Measurements from ENCODE around the gene ARL6IP5.

ARL6IP5 gene

DNA sequence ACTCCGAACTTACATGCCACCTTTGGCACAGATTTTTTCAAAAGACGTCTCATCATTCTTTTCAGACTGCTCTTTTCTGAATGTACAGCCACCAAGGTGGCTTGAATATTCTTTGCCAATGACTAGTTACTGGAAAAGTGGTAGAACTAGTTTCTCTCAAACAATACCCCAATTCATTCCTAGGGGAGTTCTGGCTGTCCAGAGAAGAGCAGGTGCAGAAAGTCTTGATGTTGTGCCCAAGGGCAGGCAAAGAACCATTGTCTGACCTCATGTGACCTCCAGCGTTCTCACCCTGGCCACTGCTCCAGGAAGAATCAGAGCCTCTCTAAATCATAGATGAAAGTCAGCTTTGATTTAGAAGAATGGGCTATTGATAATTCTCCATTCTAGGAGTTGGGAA, 32.2 kb downstream of the ARL6IP5 start:
- H3K4me3 ChIP-seq (ENCODE audit: insufficient read depth in 1 of 2, low read depth in 1 of 2, low read length in 2 of 2): no peak overlapping the region

DNA sequence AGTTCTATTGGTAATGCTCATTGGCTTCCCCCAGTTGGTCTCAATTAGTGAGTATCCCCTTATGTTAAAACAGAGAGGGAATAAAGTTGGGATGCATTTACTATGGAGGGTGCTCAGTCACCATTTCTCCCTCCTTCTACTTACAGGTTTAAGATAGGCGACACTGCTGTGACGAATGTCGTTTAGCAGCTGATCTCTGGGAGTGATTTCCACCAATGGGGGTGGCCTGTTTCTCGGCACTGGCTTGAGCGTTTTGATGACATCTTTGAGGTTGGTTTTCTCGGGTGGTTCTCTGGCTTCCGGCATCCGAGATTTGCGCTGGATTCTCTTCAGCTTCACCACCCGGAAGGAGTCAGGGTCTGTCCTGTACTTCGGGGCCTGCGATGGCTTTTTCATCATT, 33.8 kb downstream of the ARL6IP5 start:
- H3K4ac ChIP-seq (ENCODE audit: low read depth in 1 of 2, low read length in 2 of 2): no peak overlapping the region

More for the DNA sequence above, 32.2 kb downstream of the ARL6IP5 start:
- Histone ChIP-seq H3K27ac (ENCODE audit: low read length, poor library complexity, severe bottlenecking) (no peak overlapping the region), H3K4ac (ENCODE audit: low read depth in 1 of 2, low read length in 2 of 2) (no peak overlapping the region), H3K9me3 (ENCODE audit: control insufficient read depth, low read length) (no peaks in the 10 kb centered on the region), H2AK5ac (ENCODE audit: low read length, severe bottlenecking) (no peak overlapping the region), H2BK120ac (ENCODE audit: low read depth, low read length) (no peak overlapping the region), H3K4me2 (ENCODE audit: low read length, poor library complexity, severe bottlenecking) (no peak overlapping the region), H3K14ac (ENCODE audit: low read length in 2 of 2) (no peak overlapping the region), H2BK12ac (ENCODE audit: low read length in 2 of 2) (no peak overlapping the region), H3K4me1 (ENCODE audit: control insufficient read depth, insufficient read depth, low read depth, low read length) (no peaks in the 10 kb centered on the region), H3K27me3 (ENCODE audit: control insufficient read depth in 1 of 2, insufficient read depth in 1 of 2, low read length in 2 of 2) (no peaks in the 10 kb centered on the region), H2BK5ac (ENCODE audit: low read depth, low read length, poor library complexity, severe bottlenecking) (no peak overlapping the region), H3K18ac (ENCODE audit: low read depth in 1 of 2, low read length in 2 of 2) (no peak overlapping the region), H3K9ac (ENCODE audit: low read length) (no peak overlapping the region), H4K91ac (ENCODE audit: low read length) (no peak overlapping the region), H4K8ac (ENCODE audit: low read length) (no peak overlapping the region), H2BK15ac (ENCODE audit: low read depth, poor library complexity, severe bottlenecking) (no peak overlapping the region), H3K36me3 (ENCODE audit: control insufficient read depth in 1 of 2, insufficient read depth in 2 of 2, low read depth in 1 of 2, low read length in 2 of 2) (no peaks in the 10 kb centered on the region), H3K79me1 (replicated peaks; ENCODE audit: low read length, poor library complexity, severe bottlenecking) (no peaks in the 10 kb centered on the region), H3K23ac (ENCODE audit: low read length in 2 of 2) (no peak overlapping the region), H2AFZ (ENCODE audit: low read depth, low read length) (no peak overlapping the region)
- no peak for DNase-seq
- WGBS: 68% methylated on average over 2 of the region's 3 CpGs

DNA sequence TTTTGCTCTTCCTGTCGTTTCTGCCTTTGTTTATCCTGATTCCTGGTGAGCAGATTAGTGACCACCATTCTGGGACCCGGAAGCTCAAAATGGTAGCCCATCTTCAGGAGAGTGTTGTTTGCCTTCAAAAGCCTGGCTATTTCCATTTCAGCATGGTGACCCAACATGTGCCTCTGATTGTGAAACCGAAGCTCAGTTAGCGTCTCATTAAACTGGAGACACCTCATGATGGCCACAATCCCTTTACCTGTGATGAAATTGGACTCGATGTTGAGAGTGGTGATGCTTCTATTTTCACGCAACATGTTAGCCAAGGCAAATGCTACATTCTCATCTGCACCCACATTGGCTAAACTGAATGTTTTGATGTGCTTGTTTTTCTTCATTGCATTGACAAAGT, 34.4 kb downstream of the ARL6IP5 start:
- no peaks in the 10 kb centered on the region for H3K27me3 ChIP-seq (ENCODE audit: control insufficient read depth in 1 of 2, insufficient read depth in 1 of 2, low read length in 2 of 2)
- no peak overlapping the region for H3K14ac ChIP-seq (ENCODE audit: low read length in 2 of 2)
- no peak overlapping the region for H4K91ac ChIP-seq (ENCODE audit: low read length)
- H3K4ac ChIP-seq (ENCODE audit: low read depth in 1 of 2, low read length in 2 of 2): no peak overlapping the region
- no peak overlapping the region for H3K23ac ChIP-seq (ENCODE audit: low read length in 2 of 2)
- H3K4me1 ChIP-seq (ENCODE audit: control insufficient read depth, insufficient read depth, low read depth, low read length): no peaks in the 10 kb centered on the region
- no peak overlapping the region for H3K27ac ChIP-seq (ENCODE audit: low read length, poor library complexity, severe bottlenecking)
- no peak overlapping the region for H3K9ac ChIP-seq (ENCODE audit: low read length)
- 97% methylated on average over 6 of the region's 6 CpGs for WGBS
- H2AFZ ChIP-seq (ENCODE audit: low read depth, low read length): no peak overlapping the region
- no peaks in the 10 kb centered on the region for H3K79me1 ChIP-seq (replicated peaks; ENCODE audit: low read length, poor library complexity, severe bottlenecking)
- no peaks in the 10 kb centered on the region for H3K36me3 ChIP-seq (ENCODE audit: control insufficient read depth in 1 of 2, insufficient read depth in 2 of 2, low read depth in 1 of 2, low read length in 2 of 2)
- H3K4me3 ChIP-seq (ENCODE audit: insufficient read depth in 1 of 2, low read depth in 1 of 2, low read length in 2 of 2): no peak overlapping the region
- H4K8ac ChIP-seq (ENCODE audit: low read length): no peak overlapping the region
- H3K4me2 ChIP-seq (ENCODE audit: low read length, poor library complexity, severe bottlenecking): no peak overlapping the region
- H2BK12ac ChIP-seq (ENCODE audit: low read length in 2 of 2): no peak overlapping the region
- no peaks in the 10 kb centered on the region for H3K9me3 ChIP-seq (ENCODE audit: control insufficient read depth, low read length)
- no peak overlapping the region for H2BK120ac ChIP-seq (ENCODE audit: low read depth, low read length)
- DNase-seq: no peak
- no peak overlapping the region for H2BK15ac ChIP-seq (ENCODE audit: low read depth, poor library complexity, severe bottlenecking)
- no peak overlapping the region for H3K18ac ChIP-seq (ENCODE audit: low read depth in 1 of 2, low read length in 2 of 2)
- H2AK5ac ChIP-seq (ENCODE audit: low read length, severe bottlenecking): no peak overlapping the region
- no peak overlapping the region for H2BK5ac ChIP-seq (ENCODE audit: low read depth, low read length, poor library complexity, severe bottlenecking)

More for the DNA sequence above, 33.8 kb downstream of the ARL6IP5 start:
- H3K4me1 ChIP-seq (ENCODE audit: control insufficient read depth, insufficient read depth, low read depth, low read length): no peaks in the 10 kb centered on the region
- H3K79me1 ChIP-seq (replicated peaks; ENCODE audit: low read length, poor library complexity, severe bottlenecking): no peaks in the 10 kb centered on the region
- H3K9me3 ChIP-seq (ENCODE audit: control insufficient read depth, low read length): no peaks in the 10 kb centered on the region
- no peak overlapping the region for H2AFZ ChIP-seq (ENCODE audit: low read depth, low read length)
- no peak overlapping the region for H2BK120ac ChIP-seq (ENCODE audit: low read depth, low read length)
- H3K14ac ChIP-seq (ENCODE audit: low read length in 2 of 2): no peak overlapping the region
- no peaks in the 10 kb centered on the region for H3K36me3 ChIP-seq (ENCODE audit: control insufficient read depth in 1 of 2, insufficient read depth in 2 of 2, low read depth in 1 of 2, low read length in 2 of 2)
- H4K91ac ChIP-seq (ENCODE audit: low read length): no peak overlapping the region
- no peak overlapping the region for H2BK15ac ChIP-seq (ENCODE audit: low read depth, poor library complexity, severe bottlenecking)
- H3K18ac ChIP-seq (ENCODE audit: low read depth in 1 of 2, low read length in 2 of 2): no peak overlapping the region
- no peak overlapping the region for H3K27ac ChIP-seq (ENCODE audit: low read length, poor library complexity, severe bottlenecking)
- no peak overlapping the region for H3K4me2 ChIP-seq (ENCODE audit: low read length, poor library complexity, severe bottlenecking)
- no peak for DNase-seq
- WGBS: 94% methylated on average over 12 of the region's 12 CpGs
- no peak overlapping the region for H2BK12ac ChIP-seq (ENCODE audit: low read length in 2 of 2)
- H3K23ac ChIP-seq (ENCODE audit: low read length in 2 of 2): no peak overlapping the region
- H3K9ac ChIP-seq (ENCODE audit: low read length): no peak overlapping the region
- no peaks in the 10 kb centered on the region for H3K27me3 ChIP-seq (ENCODE audit: control insufficient read depth in 1 of 2, insufficient read depth in 1 of 2, low read length in 2 of 2)
- no peak overlapping the region for H2AK5ac ChIP-seq (ENCODE audit: low read length, severe bottlenecking)
- no peak overlapping the region for H3K4me3 ChIP-seq (ENCODE audit: insufficient read depth in 1 of 2, low read depth in 1 of 2, low read length in 2 of 2)
- H4K8ac ChIP-seq (ENCODE audit: low read length): no peak overlapping the region
- no peak overlapping the region for H2BK5ac ChIP-seq (ENCODE audit: low read depth, low read length, poor library complexity, severe bottlenecking)

DNA sequence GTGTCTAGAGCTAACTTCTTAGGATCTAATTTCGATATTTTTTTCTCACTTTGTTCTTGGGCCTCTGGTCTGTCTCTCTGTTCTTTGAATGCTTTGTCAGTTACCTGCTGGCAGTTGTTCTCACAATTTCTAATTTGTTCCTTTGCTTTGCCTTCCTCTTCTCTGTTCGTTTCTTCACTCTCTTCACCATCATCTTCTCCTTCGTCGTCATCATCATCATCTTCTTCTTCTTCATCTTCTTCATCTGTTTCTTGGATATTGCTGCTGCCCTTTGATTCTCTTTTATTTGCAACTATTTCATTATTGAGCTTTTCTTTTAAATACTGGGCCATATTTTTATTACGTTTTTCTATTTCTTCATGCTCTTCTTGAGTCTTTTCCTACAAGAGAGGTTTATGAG, 34.9 kb downstream of the ARL6IP5 start:
- no peak overlapping the region for H2AFZ ChIP-seq (ENCODE audit: low read depth, low read length)
- no peak overlapping the region for H3K14ac ChIP-seq (ENCODE audit: low read length in 2 of 2)
- H2BK15ac ChIP-seq (ENCODE audit: low read depth, poor library complexity, severe bottlenecking): no peak overlapping the region
- no peaks in the 10 kb centered on the region for H3K36me3 ChIP-seq (ENCODE audit: control insufficient read depth in 1 of 2, insufficient read depth in 2 of 2, low read depth in 1 of 2, low read length in 2 of 2)
- H2AK5ac ChIP-seq (ENCODE audit: low read length, severe bottlenecking): no peak overlapping the region
- no peak overlapping the region for H4K91ac ChIP-seq (ENCODE audit: low read length)
- H3K23ac ChIP-seq (ENCODE audit: low read length in 2 of 2): no peak overlapping the region
- no peaks in the 10 kb centered on the region for H3K4me1 ChIP-seq (ENCODE audit: control insufficient read depth, insufficient read depth, low read depth, low read length)
- no peaks in the 10 kb centered on the region for H3K79me1 ChIP-seq (replicated peaks; ENCODE audit: low read length, poor library complexity, severe bottlenecking)
- no peak overlapping the region for H3K27ac ChIP-seq (ENCODE audit: low read length, poor library complexity, severe bottlenecking)
- no peaks in the 10 kb centered on the region for H3K27me3 ChIP-seq (ENCODE audit: control insufficient read depth in 1 of 2, insufficient read depth in 1 of 2, low read length in 2 of 2)
- H2BK5ac ChIP-seq (ENCODE audit: low read depth, low read length, poor library complexity, severe bottlenecking): no peak overlapping the region
- H3K4ac ChIP-seq (ENCODE audit: low read depth in 1 of 2, low read length in 2 of 2): no peak overlapping the region
- no peak overlapping the region for H3K18ac ChIP-seq (ENCODE audit: low read depth in 1 of 2, low read length in 2 of 2)
- no peak overlapping the region for H3K9ac ChIP-seq (ENCODE audit: low read length)
- no peak overlapping the region for H3K4me3 ChIP-seq (ENCODE audit: insufficient read depth in 1 of 2, low read depth in 1 of 2, low read length in 2 of 2)
- H3K4me2 ChIP-seq (ENCODE audit: low read length, poor library complexity, severe bottlenecking): no peak overlapping the region
- no peak overlapping the region for H2BK12ac ChIP-seq (ENCODE audit: low read length in 2 of 2)
- no peak for DNase-seq
- H3K9me3 ChIP-seq (ENCODE audit: control insufficient read depth, low read length): no peaks in the 10 kb centered on the region
- 93% methylated on average over 4 of the region's 5 CpGs for WGBS
- no peak overlapping the region for H4K8ac ChIP-seq (ENCODE audit: low read length)
- no peak overlapping the region for H2BK120ac ChIP-seq (ENCODE audit: low read depth, low read length)
